Smooth muscle cell (in vitro differentiated cells): ENCODE measurements around the gene VHLL. TPM values are rescaled to one million over a fixed set of nuclear protein-coding genes. Genes with fewer than 3 reads are reported as not detected.

Experiments used
- DNase-seq: peaks from one replicate; lab custom pipeline; 2025; ENCODE audit not compliant: unreplicated experiment; lab: John Stamatoyannopoulos, UW
- H2AFZ ChIP-seq: fragments of 200-600 bp; sonication (generic); 2 replicates; pipeline ENCODE4 v1.6.0; 2016; ENCODE audit warnings: antibody characterized with exemption, low read depth, mild to moderate bottlenecking
- H3F3A ChIP-seq: fragments of 200-600 bp; sonication (generic); 2 replicates; pipeline ENCODE4 v1.6.0; 2017; ENCODE audit warnings: antibody characterized with exemption, low read depth
- H3K27ac ChIP-seq: fragments of 200-600 bp; sonication (generic); 2 replicates; pipeline ENCODE4 v1.5.1; 2016; ENCODE audit warnings: low read depth, mild to moderate bottlenecking
- H3K27me3 ChIP-seq: fragments of 200-600 bp; sonication (generic); 2 replicates; pipeline ENCODE4 v1.6.1; 2016; ENCODE audit warnings: low read depth, mild to moderate bottlenecking
- H3K36me3 ChIP-seq: fragments of 200-600 bp; sonication (generic); 2 replicates; pipeline ENCODE4 v1.5.1; 2016; ENCODE audit warnings: low read depth
- H3K4me1 ChIP-seq: fragments of 200-600 bp; sonication (generic); 2 replicates; pipeline ENCODE4 v1.5.1; 2016; ENCODE audit warnings: low read depth
- H3K4me2 ChIP-seq: fragments of 200-600 bp; sonication (generic); 2 replicates; pipeline ENCODE4 v1.6.0; 2016; ENCODE audit warnings: mild to moderate bottlenecking
- H3K4me3 ChIP-seq: fragments of 200-600 bp; sonication (generic); 2 replicates; pipeline ENCODE4 v1.5.1; 2016; ENCODE audit warnings: mild to moderate bottlenecking
- H3K79me2 ChIP-seq: fragments of 200-600 bp; sonication (generic); 2 replicates; pipeline ENCODE4 v1.6.0; 2016; ENCODE audit warnings: low read depth, mild to moderate bottlenecking
- H3K9ac ChIP-seq: fragments of 200-600 bp; sonication (generic); 2 replicates; pipeline ENCODE4 v1.6.0; 2016; ENCODE audit warnings: low read depth
- H3K9me3 ChIP-seq: fragments of 200-600 bp; sonication (generic); replicated peaks from 2 replicates; pipeline ENCODE4 v1.5.1; 2016; ENCODE audit warnings: low read depth
- H4K20me1 ChIP-seq: fragments of 200-600 bp; sonication (generic); 2 replicates; pipeline ENCODE4 v1.6.0; 2016; ENCODE audit warnings: low read depth
- WGBS: methylation state at CpG from one replicate; pipeline ENCODE4 v1.1.7; 2016; ENCODE audit warnings: low lambda C conversion rate; 5-methylcytosine and 5-hydroxymethylcytosine counted together
- polyA plus RNA-seq: library from polyadenylated mRNA; unstranded; fragments of >200 nt; fragmentation: Nextera tagmentation; extraction: Ambion mirVana; gene quantifications from 2 replicates; pipeline ENCODE4 v1.2.1, GENCODE V29; 2016
- total RNA-seq: library from RNA; depleted of rRNA; stranded (reverse); fragments of >200 nt; gene quantifications from 2 replicates; pipeline ENCODE4 v1.2.3, GENCODE V29; 2014
- TF ChIP-seq, protein P1 (sequence below): fragments of 200-600 bp; sonication (generic); IDR thresholded peaks from 2 replicates; pipeline ENCODE4 v1.5.1; 2017; ENCODE audit warnings: borderline replicate concordance, mild to moderate bottlenecking, antibody characterized with exemption; ENCODE audit not compliant: insufficient read depth, poor library complexity, severe bottlenecking

The VHLL gene
- total and polyA plus RNA-seq, 2 experiments from 2014 or later, result not detected

- H3K9me3 ChIP-seq, result no peaks in the 10 kb centered on the region
- no peak for DNase-seq
- no peaks in the 10 kb centered on the region for H3K79me2 ChIP-seq
- no peaks in the 10 kb centered on the region for H3K4me1 ChIP-seq
- H3K9ac ChIP-seq, result no peak overlapping the region
- no peak overlapping the region for H2AFZ ChIP-seq
- no peaks in the 10 kb centered on the region for H3K27me3 ChIP-seq
- H4K20me1 ChIP-seq, result no peaks in the 10 kb centered on the region
- 42% methylated on average over 3 of the region's 3 CpGs for WGBS
- no peak overlapping the region for H3K4me3 ChIP-seq
- H3K4me2 ChIP-seq, result no peak overlapping the region
- TF ChIP-seq, protein P1, sequence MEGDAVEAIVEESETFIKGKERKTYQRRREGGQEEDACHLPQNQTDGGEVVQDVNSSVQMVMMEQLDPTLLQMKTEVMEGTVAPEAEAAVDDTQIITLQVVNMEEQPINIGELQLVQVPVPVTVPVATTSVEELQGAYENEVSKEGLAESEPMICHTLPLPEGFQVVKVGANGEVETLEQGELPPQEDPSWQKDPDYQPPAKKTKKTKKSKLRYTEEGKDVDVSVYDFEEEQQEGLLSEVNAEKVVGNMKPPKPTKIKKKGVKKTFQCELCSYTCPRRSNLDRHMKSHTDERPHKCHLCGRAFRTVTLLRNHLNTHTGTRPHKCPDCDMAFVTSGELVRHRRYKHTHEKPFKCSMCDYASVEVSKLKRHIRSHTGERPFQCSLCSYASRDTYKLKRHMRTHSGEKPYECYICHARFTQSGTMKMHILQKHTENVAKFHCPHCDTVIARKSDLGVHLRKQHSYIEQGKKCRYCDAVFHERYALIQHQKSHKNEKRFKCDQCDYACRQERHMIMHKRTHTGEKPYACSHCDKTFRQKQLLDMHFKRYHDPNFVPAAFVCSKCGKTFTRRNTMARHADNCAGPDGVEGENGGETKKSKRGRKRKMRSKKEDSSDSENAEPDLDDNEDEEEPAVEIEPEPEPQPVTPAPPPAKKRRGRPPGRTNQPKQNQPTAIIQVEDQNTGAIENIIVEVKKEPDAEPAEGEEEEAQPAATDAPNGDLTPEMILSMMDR, result no peak
- no peaks in the 10 kb centered on the region for H3F3A ChIP-seq
- H3K27ac ChIP-seq, result no peak overlapping the region
- no peaks in the 10 kb centered on the region for H3K36me3 ChIP-seq
These were observed 47.6 kb downstream of the VHLL start for GRCh38 chr1:156251527-156251926.

DNA sequence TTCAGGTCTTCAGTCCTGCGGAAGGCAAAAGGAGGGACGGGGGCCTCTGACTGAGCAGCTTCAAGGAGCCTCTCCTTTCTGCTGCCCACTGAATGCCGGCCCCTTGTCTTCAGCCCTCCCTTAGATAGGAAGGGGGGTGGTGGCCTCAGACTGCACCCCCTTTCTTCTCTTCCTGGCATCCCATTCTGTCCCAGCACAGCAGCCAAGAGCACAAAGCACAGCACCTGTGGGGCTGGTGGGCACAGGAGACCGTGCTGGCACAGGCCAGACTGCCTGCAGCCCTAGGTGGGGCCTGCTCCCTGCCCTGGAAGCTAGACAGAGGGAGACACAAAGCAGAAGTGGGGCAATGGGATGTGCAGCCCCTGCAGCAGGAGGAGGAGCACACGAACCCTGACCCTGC is 49.5 kb downstream of the VHLL start:
- Histone ChIP-seq H3K36me3 (no peaks in the 10 kb centered on the region), H3K4me2 (no peak overlapping the region), H3K79me2 (no peaks in the 10 kb centered on the region), H3K4me3 (no peak overlapping the region), H3K4me1 (no peaks in the 10 kb centered on the region), H3K9ac (no peak overlapping the region), H3K9me3 (no peaks in the 10 kb centered on the region), H3F3A (no peaks in the 10 kb centered on the region), H4K20me1 (no peaks in the 10 kb centered on the region), H2AFZ (no peak overlapping the region), H3K27ac (no peak overlapping the region), H3K27me3 (no peaks in the 10 kb centered on the region)
- no peak for DNase-seq
- TF ChIP-seq, protein P1, result no peak
- 91% methylated on average over 5 of the region's 5 CpGs for WGBS

Other genes with a start within 250 kb of the VHLL start
- gene UBQLN4, start 245.5 kb downstream of the VHLL start, total RNA-seq, result 18.1 and 18.8 TPM in 2 replicates
- gene UBQLN4, start 245.5 kb downstream of the VHLL start, polyA plus RNA-seq, result 19.4 and 23.3 TPM in 2 replicates
- 32.2 and 55.1 TPM in 2 replicates for gene LAMTOR2, start 244.5 kb downstream of the VHLL start, total RNA-seq
- gene LAMTOR2, start 244.5 kb downstream of the VHLL start, polyA plus RNA-seq, result 146 and 156 TPM in 2 replicates
- 16.8 and 27.1 TPM in 2 replicates for gene RAB25, start 238.1 kb downstream of the VHLL start, total RNA-seq
- gene RAB25, start 238.1 kb downstream of the VHLL start, polyA plus RNA-seq, result 8.9 and 53.5 TPM in 2 replicates
- 13.5 and 13.8 TPM in 2 replicates for gene MEX3A, start 216.8 kb downstream of the VHLL start, total RNA-seq
- 10.5 and 11.0 TPM in 2 replicates for gene MEX3A, start 216.8 kb downstream of the VHLL start, polyA plus RNA-seq
- gene LMNA, start 184.6 kb downstream of the VHLL start, total RNA-seq, result 237 and 256 TPM in 2 replicates
- gene LMNA, start 184.6 kb downstream of the VHLL start, polyA plus RNA-seq, result 626 and 674 TPM in 2 replicates
- gene SEMA4A, start 145.7 kb downstream of the VHLL start, total RNA-seq, result 2.1 and 5.0 TPM in 2 replicates
- gene SEMA4A, start 145.7 kb downstream of the VHLL start, polyA plus RNA-seq, result 2.2 and 4.2 TPM in 2 replicates
- gene SLC25A44, start 105.2 kb downstream of the VHLL start, total RNA-seq, result 11.6 and 13.9 TPM in 2 replicates
- gene SLC25A44, start 105.2 kb downstream of the VHLL start, polyA plus RNA-seq, result 11.4 and 17.7 TPM in 2 replicates
- 51.4 and 59.2 TPM in 2 replicates for gene PMF1, start 86.3 kb downstream of the VHLL start, total RNA-seq
- 82.5 and 87.4 TPM in 2 replicates for gene PMF1, start 86.3 kb downstream of the VHLL start, polyA plus RNA-seq
- gene BGLAP, start 57.1 kb downstream of the VHLL start, total RNA-seq, result 0.63 TPM in 1 of 2 replicates, not detected in the other
- 0.62 and 2.9 TPM in 2 replicates for gene BGLAP, start 57.1 kb downstream of the VHLL start, polyA plus RNA-seq
- gene PAQR6, start 51.3 kb downstream of the VHLL start, total RNA-seq, result 1.3 and 3.0 TPM in 2 replicates
- 2.7 and 4.4 TPM in 2 replicates for gene PAQR6, start 51.3 kb downstream of the VHLL start, polyA plus RNA-seq
- gene SMG5, start 16.5 kb downstream of the VHLL start, total RNA-seq, result 42.8 and 47.4 TPM in 2 replicates
- gene SMG5, start 16.5 kb downstream of the VHLL start, polyA plus RNA-seq, result 42.3 and 57.2 TPM in 2 replicates
- gene TMEM79, start 15.0 kb downstream of the VHLL start, total RNA-seq, result 2.5 and 8.9 TPM in 2 replicates
- 6.9 and 18.9 TPM in 2 replicates for gene TMEM79, start 15.0 kb downstream of the VHLL start, polyA plus RNA-seq
- 62.4 and 89.8 TPM in 2 replicates for gene GLMP, start 3.6 kb downstream of the VHLL start, total RNA-seq
- gene GLMP, start 3.6 kb downstream of the VHLL start, polyA plus RNA-seq, result 65.0 and 85.8 TPM in 2 replicates
- gene CCT3, start 39.0 kb upstream of the VHLL start, total RNA-seq, result 147 and 178 TPM in 2 replicates
- gene CCT3, start 39.0 kb upstream of the VHLL start, polyA plus RNA-seq, result 179 and 182 TPM in 2 replicates
- 0.54 and 2.9 TPM in 2 replicates for gene TSACC, start 39.2 kb upstream of the VHLL start, total RNA-seq
- gene TSACC, start 39.2 kb upstream of the VHLL start, polyA plus RNA-seq, result 0.72 TPM in 1 of 2 replicates, not detected in the other
- gene RHBG, start 69.9 kb upstream of the VHLL start, total RNA-seq, result 0.63 TPM in 1 of 2 replicates, not detected in the other
- 0.09 TPM in 1 of 2 replicates, not detected in the other for gene RHBG, start 69.9 kb upstream of the VHLL start, polyA plus RNA-seq
- gene MEF2D, start 201.5 kb upstream of the VHLL start, total RNA-seq, result 23.2 and 24.3 TPM in 2 replicates
- 40.5 and 45.6 TPM in 2 replicates for gene MEF2D, start 201.5 kb upstream of the VHLL start, polyA plus RNA-seq